A549 (cell line): Measurements from ENCODE around the gene INPP5B. TPM values are rescaled to one million over a fixed set of nuclear protein-coding genes. Genes with fewer than 3 reads are reported as not detected.

Experiments
- ATAC-seq, 2 experiments: fragments of 200-7000 bp in 1 of 2; fragments of >200 bp in 1 of 2; cut with Nextera tagmentation in 1 of 2; cut with Tn5 transposase in 1 of 2; 3 replicates each; pipeline versions ENCODE4 v1.8.0 to v1.9.1; 2018 to 2020; ENCODE audit warnings: mild to moderate bottlenecking in 1 of 2, moderate library complexity in 1 of 2
- CTCF ChIA-PET: fragments of 300-600 bp; sonication (Branson Sonifier 250); formaldehyde crosslinking; extraction: SDS; loops from one replicate; lab custom pipeline; 2021; ENCODE audit warnings: antibody characterized with exemption, inconsistent platforms; lab: Yijun Ruan, JAX
- POLR2A ChIA-PET: fragments of 350-600 bp; formaldehyde crosslinking; extraction: SDS; loops from one replicate; lab custom pipeline; 2021; ENCODE audit warnings: antibody characterized with exemption, inconsistent platforms; lab: Yijun Ruan, JAX
- DNase-seq, 2 experiments: peaks; one replicate each; pipeline versions ENCODE4 v3.0.0 to v3.0.0-alpha.2; 2011 to 2016; ENCODE audit warnings: low read depth in 1 of 2, low spot score in 1 of 2
- FAIRE-seq: peaks from 2 replicates; lab custom pipeline; 2011; peaks lifted over from hg19 to GRCh38; lab: Jason Lieb, UNC
- H3K27ac ChIP-seq, 2 experiments: fragments of >200 bp; sonication (Bioruptor Twin); formaldehyde crosslinking; 3 replicates each; pipeline ENCODE4 v1.5.1; 2016 to 2017
- H3K4me1 ChIP-seq: fragments of >200 bp; sonication (Bioruptor Twin); formaldehyde crosslinking; 3 replicates; pipeline ENCODE4 v1.6.1; 2016
- H3K4me2 ChIP-seq: fragments of >200 bp; sonication (Bioruptor Twin); formaldehyde crosslinking; 3 replicates; pipeline ENCODE4 v1.6.1; 2016
- H3K4me3 ChIP-seq: fragments of >200 bp; sonication (Bioruptor Twin); formaldehyde crosslinking; 3 replicates; pipeline ENCODE4 v1.5.1; 2016
- H3K9me3 ChIP-seq: fragments of >200 bp; sonication (Bioruptor Twin); formaldehyde crosslinking; 3 replicates; pipeline ENCODE4 v1.6.1; 2016
- ATOH8 ChIP-seq: fragments of 250-450 bp; sonication (Bioruptor Pico); IDR thresholded peaks from 2 replicates; pipeline ENCODE4 v1.5.0; 2020; ENCODE audit warnings: low read depth, mild to moderate bottlenecking, moderate library complexity
- BHLHE40 ChIP-seq: IDR thresholded peaks from 2 replicates; pipeline ENCODE4 v1.6.1; 2012; ENCODE audit warnings: low read depth, low read length, inconsistent platforms
- CEBPB ChIP-seq, 2 experiments: fragments of >200 bp in 1 of 2; sonication (Bioruptor Twin) in 1 of 2; formaldehyde crosslinking in 1 of 2; IDR thresholded peaks; 2 replicates each; pipeline ENCODE4 v1.6.1; 2012 to 2016
- CHD2 ChIP-seq: fragments of 150-350 bp; IDR thresholded peaks from 2 replicates; pipeline ENCODE4 v1.6.1; 2014; ENCODE audit warnings: low read length; ENCODE audit not compliant: partially characterized antibody
- CHD4 ChIP-seq: fragments of 200-600 bp; sonication (generic); IDR thresholded peaks from 2 replicates; pipeline ENCODE4 v1.6.1; 2016; ENCODE audit warnings: antibody characterized with exemption, mild to moderate bottlenecking, borderline replicate concordance
- EHF ChIP-seq: fragments of 250-450 bp; sonication (Bioruptor Pico); IDR thresholded peaks from 2 replicates; pipeline ENCODE4 v1.5.0; 2020; ENCODE audit warnings: mild to moderate bottlenecking
- EP300 ChIP-seq, 2 experiments: fragments of >200 bp; sonication (Bioruptor Twin); formaldehyde crosslinking; IDR thresholded peaks; 2 replicates in 1 of 2; 3 replicates in 1 of 2; pipeline ENCODE4 v1.6.1; 2016 to 2017
- ESRRA ChIP-seq: fragments of 150-350 bp; IDR thresholded peaks from 2 replicates; pipeline ENCODE4 v1.6.1; 2014; ENCODE audit warnings: mild to moderate bottlenecking, low read length, borderline replicate concordance
- FOSB ChIP-seq: fragments of 250-450 bp; sonication (Bioruptor Pico); IDR thresholded peaks from 2 replicates; pipeline ENCODE4 v1.5.0; 2020; ENCODE audit warnings: mild to moderate bottlenecking, moderate library complexity
- HDAC2 ChIP-seq: fragments of 200-600 bp; sonication (generic); IDR thresholded peaks from 2 replicates; pipeline ENCODE4 v1.6.1; 2016
- HES2 ChIP-seq: fragments of >200 bp; sonication (Bioruptor Twin); formaldehyde crosslinking; IDR thresholded peaks from 2 replicates; pipeline ENCODE4 v1.6.1; 2016
- HMGXB4 ChIP-seq: fragments of 250-450 bp; sonication (Bioruptor Pico); IDR thresholded peaks from 2 replicates; pipeline ENCODE4 v1.5.0; 2021; ENCODE audit warnings: mild to moderate bottlenecking, moderate library complexity, borderline replicate concordance
- KDM1A ChIP-seq: fragments of 200-600 bp; sonication (generic); IDR thresholded peaks from 2 replicates; pipeline ENCODE4 v1.6.1; 2016; ENCODE audit warnings: low read depth, mild to moderate bottlenecking
- MAX ChIP-seq: IDR thresholded peaks from 2 replicates; pipeline ENCODE4 v1.6.1; 2012
- MAZ ChIP-seq: fragments of 150-350 bp; IDR thresholded peaks from 2 replicates; pipeline ENCODE4 v1.6.1; 2014; ENCODE audit warnings: antibody characterized with exemption, low read depth, low read length, borderline replicate concordance
- MYC ChIP-seq: IDR thresholded peaks from 2 replicates; pipeline ENCODE4 v1.6.1; 2012; ENCODE audit warnings: mild to moderate bottlenecking, inconsistent platforms, low read length, improper control_type of control experiment, borderline replicate concordance
- RARB ChIP-seq: fragments of 250-450 bp; sonication (Bioruptor Pico); IDR thresholded peaks from 2 replicates; pipeline ENCODE4 v1.8.0; 2021; ENCODE audit warnings: mild to moderate bottlenecking, moderate library complexity
- RCOR1 ChIP-seq: fragments of 150-350 bp; IDR thresholded peaks from 2 replicates; pipeline ENCODE4 v1.6.1; 2014; ENCODE audit warnings: antibody characterized with exemption, low read length, low read depth
- RFX5 ChIP-seq: fragments of 450-650 bp; IDR thresholded peaks from 2 replicates; pipeline ENCODE4 v1.7.1; 2014; ENCODE audit warnings: antibody characterized with exemption, mild to moderate bottlenecking, moderate library complexity
- SMC3 ChIP-seq: fragments of >200 bp; sonication (Bioruptor Twin); formaldehyde crosslinking; IDR thresholded peaks from 3 replicates; pipeline ENCODE4 v1.6.1; 2018; ENCODE audit warnings: inconsistent platforms
- SREBF2 ChIP-seq: fragments of 450-650 bp; IDR thresholded peaks from 2 replicates; pipeline ENCODE4 v1.6.1; 2014; ENCODE audit warnings: mild to moderate bottlenecking, moderate library complexity
- TFCP2L1 ChIP-seq: fragments of 250-450 bp; sonication (Bioruptor Pico); IDR thresholded peaks from 2 replicates; pipeline ENCODE4 v1.5.0; 2021; ENCODE audit warnings: mild to moderate bottlenecking
- USF2 ChIP-seq: fragments of 450-650 bp; IDR thresholded peaks from 2 replicates; pipeline ENCODE4 v1.6.1; 2014; ENCODE audit warnings: antibody characterized with exemption
- ZC3H11A ChIP-seq: fragments of 450-650 bp; IDR thresholded peaks from 2 replicates; pipeline ENCODE4 v1.6.1; 2014; ENCODE audit warnings: antibody characterized with exemption, mild to moderate bottlenecking
- ZFP36 ChIP-seq: fragments of 450-650 bp; IDR thresholded peaks from 2 replicates; pipeline ENCODE4 v1.6.1; 2014; ENCODE audit warnings: borderline replicate concordance; ENCODE audit not compliant: partially characterized antibody
- ZNF302 ChIP-seq: fragments of 250-450 bp; sonication (Bioruptor Pico); IDR thresholded peaks from 2 replicates; pipeline ENCODE4 v1.9.0; 2021; ENCODE audit warnings: inconsistent platforms, mild to moderate bottlenecking, moderate library complexity
- WGBS: methylation state at CpG from one replicate; pipeline ENCODE4 v1.1.6; 2017; ENCODE audit errors: missing lambda C conversion rate; 5-methylcytosine and 5-hydroxymethylcytosine counted together
- polyA minus RNA-seq: library from RNA; depleted of rRNA, polyadenylated mRNA; stranded (reverse); fragments of >200 nt; gene quantifications from 2 replicates; pipeline ENCODE4 v1.2.3, GENCODE V29; 2011; rRNA and poly(A)+ RNA removed
- polyA plus RNA-seq, 4 experiments: library from polyadenylated mRNA; depleted of rRNA in 3 of 4; stranded (reverse); fragments of >200 nt; fragmentation: RNase III in 1 of 4; extraction: RNeasy Plus Mini Kit Qiagen cat#74134 plus additional on column Dnase treatment in 1 of 4; gene quantifications; 2 replicates in 3 of 4; 3 replicates in 1 of 4; pipeline ENCODE4 v1.2.3, GENCODE V29; 2011 to 2017

Gene INPP5B
- polyA plus RNA-seq (2011; rRNA removed) = 11.1 and 11.5 TPM in 2 replicates
- polyA plus RNA-seq (2012; cell fraction: cytosol; rRNA removed) = 4.3 and 5.1 TPM in 2 replicates
- polyA plus RNA-seq (2012; cell fraction: nucleus; rRNA removed) = 11.4 and 12.0 TPM in 2 replicates
- polyA plus RNA-seq (2017; fragmentation: RNase III; extraction: RNeasy Plus Mini Kit Qiagen cat#74134 plus additional on column Dnase treatment) = 4.3 to 5.7 TPM (median 4.9 TPM) in 3 replicates
- polyA minus RNA-seq = 11.8 and 12.2 TPM in 2 replicates

- POLR2A ChIA-PET = interaction anchor here (0.5 to 1.2 kb wide), 3 partner anchors 13 to 23 kb away, joined by 3 to 9 read pairs (median 3); no protein-coding TSS in a partner anchor
- H3K4me2 ChIP-seq = peak within 1 kb of the TSS; percentile 86
- DNase-seq (peak; percentile 84 to 95), ATAC-seq (peak; percentile 96 to 97), FAIRE-seq (no peak)
- H3K4me3 ChIP-seq = peak within 1 kb of the TSS; percentile 72
- CTCF ChIA-PET = interaction anchor here (0.7 to 2.0 kb wide), 4 partner anchors 10 to 889 kb away, joined by 3 to 5 read pairs (median 4); no protein-coding TSS in a partner anchor
- H3K4me1 ChIP-seq = peaks cover 13% of the 10 kb centered on the region
- H3K9me3 ChIP-seq = no peaks in the 10 kb centered on the region
- H3K27ac ChIP-seq = peak within 1 kb of the TSS; percentile 90 to 95
- TF ChIP-seq RCOR1 = no peak
- TF ChIP-seq BHLHE40 = peak; percentile 38; the same call in 1 of the 2 replicates
- TF ChIP-seq FOSB (CRISPR knock-in tag) = no peak
- TF ChIP-seq SMC3 = no peak
- TF ChIP-seq CHD4 = no peak
- TF ChIP-seq USF2 = peak; percentile 32; the same call in 1 of the 2 replicates
- no peak for TF ChIP-seq CHD2
- no peak for TF ChIP-seq ZNF302 (CRISPR knock-in tag)
- TF ChIP-seq ATOH8 (CRISPR knock-in tag) = no peak
- TF ChIP-seq HDAC2 = no peak
- TF ChIP-seq TFCP2L1 (CRISPR knock-in tag) = no peak
- TF ChIP-seq KDM1A = no peak
- TF ChIP-seq ZC3H11A = no peak
- TF ChIP-seq ZFP36 = no peak
- no peak for TF ChIP-seq EP300 (IDR thresholded peaks at IDR 0.05)
- TF ChIP-seq SREBF2 = no peak
- no peak for TF ChIP-seq EHF (CRISPR knock-in tag)
- no peak for TF ChIP-seq MAZ
- peak in 1 of 2 experiments; percentile 31; a peak in 1 of 4 replicates for TF ChIP-seq CEBPB (IDR thresholded peaks at IDR 0.05)
- TF ChIP-seq MAX = peak; percentile 54; the same call in 1 of the 2 replicates
- TF ChIP-seq RFX5 = no peak
- no peak for TF ChIP-seq ESRRA
- peak; percentile 63; the same call in 1 of the 2 replicates for TF ChIP-seq MYC
- no peak for TF ChIP-seq HMGXB4 (CRISPR knock-in tag)
- TF ChIP-seq HES2 = no peak
- no peak for TF ChIP-seq RARB (CRISPR knock-in tag)
- WGBS = 0% methylated on average over 2 of the region's 11 CpGs
These were observed at the start of gene INPP5B for GRCh38 chr1:37946703-37947360. TSS of gene INPP5B (minus strand) at chr1:37947053. CDS start at chr1:37946308, 745 bp downstream.
